SK-N-SH (cell line): ENCODE measurements around the gene DOK7. TPM values are rescaled to one million over a fixed set of nuclear protein-coding genes. Genes with fewer than 3 reads are reported as not detected.

Experiments
- CTCF ChIA-PET: fragments of 300-600, 350-600 bp; formaldehyde crosslinking; extraction: SDS; loops from one replicate; lab custom pipeline; 2021; lab: Yijun Ruan, JAX
- POLR2A ChIA-PET: fragments of 350-600 bp; sonication (Branson Sonifier 250); formaldehyde crosslinking; extraction: SDS; loops from one replicate; lab custom pipeline; 2020; ENCODE audit warnings: antibody characterized with exemption, inconsistent platforms; lab: Yijun Ruan, JAX
- DNase-seq: peaks from one replicate; pipeline ENCODE4 v3.0.0; 2012
- H2AFZ ChIP-seq: fragments of 200-600 bp; sonication (generic); 2 replicates; pipeline ENCODE4 v1.8.1; 2016; ENCODE audit warnings: antibody characterized with exemption, mild to moderate bottlenecking, low read depth
- H3F3A ChIP-seq: fragments of 200-600 bp; sonication (generic); replicated peaks from 2 replicates; pipeline ENCODE3; 2016; ENCODE audit warnings: antibody characterized with exemption, mild to moderate bottlenecking; ENCODE audit not compliant: insufficient read depth
- H3K27ac ChIP-seq, 2 experiments: fragments of 200-500 bp in 1 of 2; fragments of 200-600 bp in 1 of 2; sonication (Bioruptor generic) in 1 of 2; sonication (generic), shearing (Covaris generic) in 1 of 2; 2 replicates each; pipeline versions ENCODE4 v1.5.1 to v1.6.1; 2014 to 2016; ENCODE audit warnings: low read depth in 2 of 2, inconsistent platforms in 1 of 2, low read length in 1 of 2, mild to moderate bottlenecking in 1 of 2, mixed read lengths in 1 of 2
- H3K27me3 ChIP-seq: fragments of 200-600 bp; sonication (generic), shearing (Covaris generic); 2 replicates; pipeline ENCODE4 v1.6.1; 2016; ENCODE audit warnings: mixed run types; ENCODE audit not compliant: insufficient read depth
- H3K36me3 ChIP-seq, 2 experiments: fragments of 200-500 bp in 1 of 2; fragments of 200-600 bp in 1 of 2; sonication (Bioruptor generic) in 1 of 2; sonication (generic) in 1 of 2; replicated peaks in 1 of 2; 2 replicates each; pipeline versions ENCODE3 to v1.5.1; 2014 to 2016; ENCODE audit warnings: low read length in 1 of 2, mild to moderate bottlenecking in 1 of 2; ENCODE audit not compliant: insufficient read depth in 2 of 2, control insufficient read depth in 1 of 2
- H3K4me1 ChIP-seq, 2 experiments: fragments of 200-500 bp in 1 of 2; fragments of 200-600 bp in 1 of 2; sonication (Bioruptor generic) in 1 of 2; sonication (generic), shearing (Covaris generic) in 1 of 2; 2 replicates each; pipeline versions ENCODE4 v1.5.1 to v1.6.1; 2014 to 2016; ENCODE audit warnings: low read depth in 1 of 2, low read length in 1 of 2, mixed run types in 1 of 2; ENCODE audit not compliant: insufficient read depth in 2 of 2, control insufficient read depth in 1 of 2
- H3K4me2 ChIP-seq: fragments of 200-600 bp; sonication (generic), shearing (Covaris generic); 2 replicates; pipeline ENCODE4 v1.6.1; 2017; ENCODE audit warnings: mixed run types
- H3K4me3 ChIP-seq, 2 experiments: fragments of 200-500 bp in 1 of 2; fragments of 200-600 bp in 1 of 2; sonication (Bioruptor generic) in 1 of 2; sonication (generic), shearing (Covaris generic) in 1 of 2; 2 replicates each; pipeline versions ENCODE4 v1.5.1 to v1.8.1; 2014 to 2016; ENCODE audit warnings: low read depth in 2 of 2, inconsistent platforms in 1 of 2, low read length in 1 of 2, mild to moderate bottlenecking in 1 of 2, mixed read lengths in 1 of 2, moderate library complexity in 1 of 2
- H3K79me2 ChIP-seq: fragments of 200-600 bp; sonication (generic); 2 replicates; pipeline ENCODE4 v1.8.1; 2017; ENCODE audit warnings: mild to moderate bottlenecking; ENCODE audit not compliant: insufficient read depth
- H3K9ac ChIP-seq: fragments of 200-600 bp; sonication (generic); 2 replicates; pipeline ENCODE4 v1.6.1; 2017; ENCODE audit warnings: mixed run types
- H3K9me2 ChIP-seq: fragments of 200-600 bp; sonication (generic); 2 replicates; pipeline ENCODE4 v1.6.1; 2017; ENCODE audit warnings: mixed run types
- H3K9me3 ChIP-seq: fragments of 200-600 bp; sonication (generic); 2 replicates; pipeline ENCODE4 v1.6.1; 2017; ENCODE audit warnings: mixed run types, mild to moderate bottlenecking, moderate library complexity
- H4K20me1 ChIP-seq: fragments of 200-600 bp; sonication (generic); 2 replicates; pipeline ENCODE4 v1.6.1; 2017; ENCODE audit warnings: mild to moderate bottlenecking, mixed run types; ENCODE audit not compliant: insufficient read depth
- CTCF ChIP-seq: fragments of 200-600 bp; sonication (generic); IDR thresholded peaks from 2 replicates; pipeline ENCODE4 v1.6.1; 2017; ENCODE audit warnings: antibody characterized with exemption, mild to moderate bottlenecking, moderate library complexity
- ELF1 ChIP-seq: IDR thresholded peaks from 2 replicates; pipeline ENCODE4 v1.4.0; 2012
- FOXJ3 ChIP-seq: sonication (generic); formaldehyde crosslinking; IDR thresholded peaks from 2 replicates; pipeline ENCODE4 v1.5.1; 2020; ENCODE audit warnings: mild to moderate bottlenecking, missing genetic modification reagents
- MAX ChIP-seq: IDR thresholded peaks from 2 replicates; pipeline ENCODE4 v1.4.0; 2012; ENCODE audit warnings: low read depth
- MXI1 ChIP-seq: IDR thresholded peaks from 2 replicates; pipeline ENCODE4 v1.6.1; 2012; ENCODE audit warnings: mild to moderate bottlenecking, low read depth, low read length, improper control_type of control experiment
- RAD21 ChIP-seq: IDR thresholded peaks from 2 replicates; pipeline ENCODE4 v1.6.1; 2012; ENCODE audit warnings: mild to moderate bottlenecking, low read length
- REST ChIP-seq: IDR thresholded peaks from 2 replicates; pipeline ENCODE4 v1.6.1; 2012; ENCODE audit warnings: mild to moderate bottlenecking, low read depth, low read length, moderate library complexity
- SIN3A ChIP-seq: IDR thresholded peaks from 2 replicates; pipeline ENCODE4 v1.6.1; 2012; ENCODE audit warnings: low read depth, mild to moderate bottlenecking, low read length, moderate library complexity, borderline replicate concordance
- SMC3 ChIP-seq: IDR thresholded peaks from 2 replicates; pipeline ENCODE4 v1.6.1; 2012; ENCODE audit warnings: low read depth, low read length, improper control_type of control experiment
- USF1 ChIP-seq: IDR thresholded peaks from 2 replicates; pipeline ENCODE4 v1.4.0; 2012; ENCODE audit warnings: low read depth, borderline replicate concordance
- WGBS: methylation state at CpG from one replicate; pipeline ENCODE4 v1.1.6; 2017; ENCODE audit warnings: low lambda C conversion rate; 5-methylcytosine and 5-hydroxymethylcytosine counted together
- polyA plus RNA-seq, 3 experiments: library from polyadenylated mRNA; depleted of rRNA; stranded (reverse); fragments of >200 nt; gene quantifications; 2 replicates each; pipeline ENCODE4 v1.2.3, GENCODE V29; 2012

Gene DOK7
- polyA plus RNA-seq, 1 of the 3 experiments (the other 2 are of a cell fraction): not detected

GRCh38 chr4:3442460-3442958, 20.6 kb upstream of the DOK7 start (continued):
- TF ChIP-seq REST: no peak
- TF ChIP-seq ELF1: no peak
- TF ChIP-seq MAX: no peak
- no peak for TF ChIP-seq MXI1
- no peak for TF ChIP-seq FOXJ3 (CRISPR knock-in tag)
- no peak for TF ChIP-seq USF1

- CTCF ChIA-PET: interaction anchor here (0.6 to 12.3 kb wide), 38 partner anchors 9 to 392 kb away, joined by 3 to 142 read pairs (median 4); no protein-coding TSS in a partner anchor
- H3K36me3 ChIP-seq: no peaks in the 10 kb centered on the region
- no peak overlapping the region for H2AFZ ChIP-seq
- peak; percentile 94 for DNase-seq
- H3K4me2 ChIP-seq: no peak overlapping the region
- no peaks in the 10 kb centered on the region for H4K20me1 ChIP-seq
- H3K27ac ChIP-seq: no peak overlapping the region
- 42% methylated on average over 2 of the region's 36 CpGs for WGBS
- no peak overlapping the region for H3K4me3 ChIP-seq
- no peaks in the 10 kb centered on the region for H3K4me1 ChIP-seq
- no peaks in the 10 kb centered on the region for H3F3A ChIP-seq
- H3K9me2 ChIP-seq: no peaks in the 10 kb centered on the region
- no peaks in the 10 kb centered on the region for H3K79me2 ChIP-seq
- TF ChIP-seq RAD21 (peak; percentile 86), SMC3 (peak; percentile 94), SIN3A (no peak), CTCF (peak; percentile 90)
- H3K27me3 ChIP-seq: no peaks in the 10 kb centered on the region
- POLR2A ChIA-PET: no interaction called here
- no peaks in the 10 kb centered on the region for H3K9me3 ChIP-seq
- no peak overlapping the region for H3K9ac ChIP-seq
These were observed 20.0 kb upstream of the DOK7 start for GRCh38 chr4:3442959-3443749.
